ENCODE data around the gene CLMN.
A peak's percentile ranks its signal among the peaks of the same experiment; 100 is the strongest.

The CLMN gene

GRCh38 chr14:95328729-95329503 is 9.2 kb upstream of the CLMN start:
- Histone ChIP-seq H3K4me3 (ENCODE audit: low read length) (no peak overlapping the region), H3K27ac (ENCODE audit: low read length) (no peak overlapping the region), H3K9ac (ENCODE audit: low read length) (no peak overlapping the region), H3K9me3 (ENCODE audit: control insufficient read depth, low read depth, low read length) (no peaks in the 10 kb centered on the region), H3K27me3 (ENCODE audit: control insufficient read depth, insufficient read depth, low read length) (no peaks in the 10 kb centered on the region), H3K36me3 (ENCODE audit: control insufficient read depth, low read depth, low read length) (no peaks in the 10 kb centered on the region), H3K4me1 (ENCODE audit: control insufficient read depth, low read depth, low read length) (no peaks in the 10 kb centered on the region)

- H3K4me3 ChIP-seq (ENCODE audit: low read length), result no peak overlapping the region
- H3K9ac ChIP-seq (ENCODE audit: low read length), result no peak overlapping the region
- no peak overlapping the region for H3K27ac ChIP-seq (ENCODE audit: low read length)
Observed at GRCh38 chr14:95327558-95328374, 8.1 kb upstream of the CLMN start.

GRCh38 chr14:95326987-95327386 is 7.3 kb upstream of the CLMN start:
- no peaks in the 10 kb centered on the region for H3K27me3 ChIP-seq (ENCODE audit: control insufficient read depth, insufficient read depth, low read length)
- H3K4me1 ChIP-seq (ENCODE audit: control insufficient read depth, low read depth, low read length), result no peaks in the 10 kb centered on the region
- H3K4me3 ChIP-seq (ENCODE audit: low read length), result no peak overlapping the region
- H3K9me3 ChIP-seq (ENCODE audit: control insufficient read depth, low read depth, low read length), result no peaks in the 10 kb centered on the region
- H3K27ac ChIP-seq (ENCODE audit: low read length), result no peak overlapping the region
- no peaks in the 10 kb centered on the region for H3K36me3 ChIP-seq (ENCODE audit: control insufficient read depth, low read depth, low read length)
- H3K9ac ChIP-seq (ENCODE audit: low read length), result no peak overlapping the region

More at GRCh38 chr14:95327558-95328374, 8.1 kb upstream of the CLMN start:
- Histone ChIP-seq H3K36me3 (ENCODE audit: control insufficient read depth, low read depth, low read length) (no peaks in the 10 kb centered on the region), H3K4me1 (ENCODE audit: control insufficient read depth, low read depth, low read length) (no peaks in the 10 kb centered on the region), H3K27me3 (ENCODE audit: control insufficient read depth, insufficient read depth, low read length) (no peaks in the 10 kb centered on the region), H3K9me3 (ENCODE audit: control insufficient read depth, low read depth, low read length) (no peaks in the 10 kb centered on the region)

GRCh38 chr14:95323917-95324316 is 4.2 kb upstream of the CLMN start:
- Histone ChIP-seq H3K4me3 (ENCODE audit: low read length) (no peak overlapping the region), H3K36me3 (ENCODE audit: control insufficient read depth, low read depth, low read length) (no peaks in the 10 kb centered on the region), H3K9ac (ENCODE audit: low read length) (no peak overlapping the region), H3K4me1 (ENCODE audit: control insufficient read depth, low read depth, low read length) (no peaks in the 10 kb centered on the region), H3K9me3 (ENCODE audit: control insufficient read depth, low read depth, low read length) (no peaks in the 10 kb centered on the region), H3K27me3 (ENCODE audit: control insufficient read depth, insufficient read depth, low read length) (peaks cover 13% of the 10 kb centered on the region), H3K27ac (ENCODE audit: low read length) (no peak overlapping the region)

- no peaks in the 10 kb centered on the region for H3K36me3 ChIP-seq (ENCODE audit: control insufficient read depth, low read depth, low read length)
- no peak overlapping the region for H3K9ac ChIP-seq (ENCODE audit: low read length)
- H3K4me3 ChIP-seq (ENCODE audit: low read length), result no peak overlapping the region
- no peak overlapping the region for H3K27ac ChIP-seq (ENCODE audit: low read length)
- H3K4me1 ChIP-seq (ENCODE audit: control insufficient read depth, low read depth, low read length), result no peaks in the 10 kb centered on the region
- no peaks in the 10 kb centered on the region for H3K9me3 ChIP-seq (ENCODE audit: control insufficient read depth, low read depth, low read length)
- peaks cover 19% of the 10 kb centered on the region for H3K27me3 ChIP-seq (ENCODE audit: control insufficient read depth, insufficient read depth, low read length)
Observed at GRCh38 chr14:95323361-95323760, 3.7 kb upstream of the CLMN start.

DNA sequence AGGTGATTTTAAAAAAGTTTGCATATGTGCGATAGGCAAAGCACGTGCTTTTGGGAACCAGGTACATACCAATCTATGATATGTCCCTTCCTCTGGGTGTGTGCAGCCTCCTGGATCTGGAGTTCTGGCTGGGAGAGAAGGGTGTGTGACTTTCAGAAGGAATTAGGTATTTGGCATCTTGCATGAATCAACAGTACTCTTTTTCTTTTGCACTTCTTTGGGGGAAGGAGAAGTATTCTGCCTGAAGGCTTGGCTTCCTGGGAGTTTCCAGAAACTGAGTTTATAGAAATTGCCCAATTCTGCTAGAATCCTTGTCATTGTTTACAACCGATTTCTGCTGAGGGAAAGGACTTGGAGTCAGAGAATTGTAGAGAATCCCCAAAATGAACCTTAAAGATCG is 2.9 kb upstream of the CLMN start:
- Histone ChIP-seq H3K4me1 (ENCODE audit: control insufficient read depth, low read depth, low read length) (no peaks in the 10 kb centered on the region), H3K9ac (ENCODE audit: low read length) (no peak overlapping the region), H3K9me3 (ENCODE audit: control insufficient read depth, low read depth, low read length) (no peaks in the 10 kb centered on the region)

GRCh38 chr14:95321693-95322455 is 2.2 kb upstream of the CLMN start:
- Histone ChIP-seq H3K4me1 (ENCODE audit: control insufficient read depth, low read depth, low read length) (no peaks in the 10 kb centered on the region), H3K4me3 (ENCODE audit: low read length) (no peak overlapping the region), H3K9ac (ENCODE audit: low read length) (no peak overlapping the region), H3K27ac (ENCODE audit: low read length) (no peak overlapping the region), H3K9me3 (ENCODE audit: control insufficient read depth, low read depth, low read length) (no peaks in the 10 kb centered on the region), H3K27me3 (ENCODE audit: control insufficient read depth, insufficient read depth, low read length) (peaks cover 25% of the 10 kb centered on the region), H3K36me3 (ENCODE audit: control insufficient read depth, low read depth, low read length) (no peaks in the 10 kb centered on the region)

More for the DNA sequence above, 2.9 kb upstream of the CLMN start:
- Histone ChIP-seq H3K27me3 (ENCODE audit: control insufficient read depth, insufficient read depth, low read length) (peaks cover 25% of the 10 kb centered on the region), H3K36me3 (ENCODE audit: control insufficient read depth, low read depth, low read length) (no peaks in the 10 kb centered on the region), H3K4me3 (ENCODE audit: low read length) (no peak overlapping the region), H3K27ac (ENCODE audit: low read length) (no peak overlapping the region)

DNA sequence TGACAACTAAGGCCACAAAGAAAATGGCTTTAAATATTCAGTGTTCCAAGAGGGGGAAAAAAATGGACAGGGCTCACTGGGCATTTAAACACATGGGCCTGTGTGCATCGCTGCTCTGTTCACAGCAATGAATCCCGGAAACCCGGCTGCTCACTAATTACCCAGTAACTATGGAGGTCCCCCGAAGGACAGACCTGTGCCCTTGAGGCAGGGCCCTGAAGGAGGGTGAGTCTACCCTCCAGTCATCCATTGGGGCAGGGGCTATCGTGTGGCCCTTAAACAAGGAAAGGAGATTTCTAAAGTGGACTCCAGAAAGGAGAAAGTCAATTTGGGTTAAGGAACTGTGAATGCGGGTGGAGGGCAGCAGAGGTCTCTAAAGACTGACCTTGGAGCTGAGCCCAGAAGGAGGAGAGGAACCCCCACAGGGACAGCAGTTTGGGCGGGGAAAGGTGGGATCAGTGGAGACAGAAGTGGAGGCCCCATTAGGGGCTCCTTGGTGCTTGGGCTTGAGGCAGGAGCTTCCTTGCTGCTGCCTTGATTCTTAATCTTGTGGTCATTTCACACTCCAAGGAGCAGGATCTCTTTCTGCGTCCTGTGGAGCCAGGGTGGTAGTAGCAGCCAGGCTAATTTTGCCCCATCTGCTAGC is 1.4 kb upstream of the CLMN start:
- Histone ChIP-seq H3K4me1 (ENCODE audit: control insufficient read depth, low read depth, low read length) (no peaks in the 10 kb centered on the region), H3K9me3 (ENCODE audit: control insufficient read depth, low read depth, low read length) (no peaks in the 10 kb centered on the region), H3K36me3 (ENCODE audit: control insufficient read depth, low read depth, low read length) (no peaks in the 10 kb centered on the region), H3K9ac (ENCODE audit: low read length) (no peak overlapping the region), H3K27me3 (ENCODE audit: control insufficient read depth, insufficient read depth, low read length) (peaks cover 25% of the 10 kb centered on the region), H3K27ac (ENCODE audit: low read length) (no peak overlapping the region), H3K4me3 (ENCODE audit: low read length) (no peak overlapping the region)

- H3K4me1 ChIP-seq (ENCODE audit: control insufficient read depth, low read depth, low read length), result no peaks in the 10 kb centered on the region
- no peak overlapping the region for H3K27ac ChIP-seq (ENCODE audit: low read length)
- no peaks in the 10 kb centered on the region for H3K36me3 ChIP-seq (ENCODE audit: control insufficient read depth, low read depth, low read length)
- peak overlapping the region; percentile 56 for H3K4me3 ChIP-seq (ENCODE audit: low read length)
- H3K27me3 ChIP-seq (ENCODE audit: control insufficient read depth, insufficient read depth, low read length), result peaks cover 25% of the 10 kb centered on the region
- H3K9me3 ChIP-seq (ENCODE audit: control insufficient read depth, low read depth, low read length), result no peaks in the 10 kb centered on the region
- peak overlapping the region; percentile 23 for H3K9ac ChIP-seq (ENCODE audit: low read length)
Observed at GRCh38 chr14:95320078-95320895, 579 bp upstream of the CLMN start.

DNA sequence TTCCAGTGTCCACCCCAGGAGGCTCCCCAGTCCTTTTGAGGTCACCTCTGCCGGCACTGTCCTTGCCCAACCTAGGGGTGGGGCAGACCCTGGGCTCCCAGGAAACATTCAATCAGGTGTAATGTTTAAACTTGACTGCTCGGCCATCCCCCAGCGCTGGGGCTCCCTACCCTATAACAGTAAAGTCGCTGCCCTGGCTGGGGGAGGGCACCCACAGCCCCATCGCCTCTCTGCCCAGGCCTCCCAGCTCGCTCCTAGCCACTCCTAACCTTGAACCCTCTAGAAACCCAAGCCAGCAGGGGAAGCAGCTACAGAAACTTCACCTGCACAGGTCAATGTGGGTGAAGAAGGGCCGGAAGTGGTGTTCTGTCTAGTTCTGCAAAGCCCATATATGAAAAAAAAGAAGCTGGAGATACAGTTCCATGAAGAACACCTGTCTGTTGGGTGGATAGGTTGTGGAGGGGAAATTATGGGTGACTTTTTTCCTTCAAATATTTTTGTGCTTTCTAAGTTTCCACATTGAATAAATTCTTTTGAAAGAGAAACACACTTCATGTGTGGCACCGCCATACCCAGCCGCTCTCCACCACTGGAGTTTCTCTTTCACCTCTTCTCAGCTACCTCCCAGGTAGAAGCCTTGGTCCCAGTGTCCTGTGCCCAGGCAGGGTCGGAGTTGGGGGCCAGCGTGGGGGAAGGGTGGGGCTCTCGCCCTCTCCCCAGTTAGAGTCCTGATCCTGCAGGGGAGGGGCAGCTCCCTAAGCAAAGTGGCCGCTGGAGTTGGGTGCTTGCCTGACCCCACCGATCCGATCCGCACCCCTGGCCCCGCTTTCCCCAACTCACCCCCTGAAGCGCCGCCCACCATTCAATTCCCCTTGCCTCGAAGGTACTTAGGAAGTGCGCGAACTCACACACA is 1.1 kb downstream of the CLMN start:
- H3K9ac ChIP-seq (ENCODE audit: low read length), result no peak overlapping the region

More for the DNA sequence above, 1.1 kb downstream of the CLMN start:
- Histone ChIP-seq H3K4me1 (ENCODE audit: control insufficient read depth, low read depth, low read length) (no peaks in the 10 kb centered on the region), H3K27ac (ENCODE audit: low read length) (no peak overlapping the region), H3K36me3 (ENCODE audit: control insufficient read depth, low read depth, low read length) (no peaks in the 10 kb centered on the region), H3K27me3 (ENCODE audit: control insufficient read depth, insufficient read depth, low read length) (peaks cover 25% of the 10 kb centered on the region), H3K4me3 (ENCODE audit: low read length) (peak overlapping the region; percentile 64), H3K9me3 (ENCODE audit: control insufficient read depth, low read depth, low read length) (no peaks in the 10 kb centered on the region)

Data from iPS-18a (cell line).